SW 1271 (cell line): ENCODE results near the gene VARS1.
A peak's percentile ranks its signal among the peaks of the same experiment; 100 is the strongest.

Experiments used
- DNase-seq, 2 experiments: peaks; one replicate each; lab custom pipeline; 2025; lab: John Stamatoyannopoulos, UW

The VARS1 gene

GRCh38 chr6:31771992-31772358 lies 23.6 kb downstream of the VARS1 start:
- no peak for DNase-seq

DNA sequence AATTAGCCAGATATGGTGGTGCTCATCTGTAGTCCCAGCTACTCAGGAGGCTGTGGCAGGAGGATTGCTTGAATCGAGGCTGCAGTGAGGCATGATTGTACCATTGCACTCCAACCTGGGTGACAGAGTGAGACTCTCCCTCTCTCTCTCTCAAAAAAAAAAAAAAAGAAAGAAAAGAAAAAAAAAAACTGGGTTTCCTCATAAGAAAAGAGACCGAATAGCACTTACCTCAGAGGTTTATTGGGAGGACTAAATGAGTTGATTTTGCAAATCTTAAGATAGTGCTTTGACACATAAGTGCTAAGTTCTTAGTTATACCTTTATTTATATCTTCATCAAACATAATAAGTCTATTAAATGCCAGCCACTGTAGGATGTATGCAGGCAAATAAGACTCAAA lies 24.7 kb downstream of the VARS1 start:
- no peak for DNase-seq

GRCh38 chr6:31769684-31770371 lies 25.7 kb downstream of the VARS1 start:
- peak in 1 of 2 experiments; percentile 34 for DNase-seq

DNA sequence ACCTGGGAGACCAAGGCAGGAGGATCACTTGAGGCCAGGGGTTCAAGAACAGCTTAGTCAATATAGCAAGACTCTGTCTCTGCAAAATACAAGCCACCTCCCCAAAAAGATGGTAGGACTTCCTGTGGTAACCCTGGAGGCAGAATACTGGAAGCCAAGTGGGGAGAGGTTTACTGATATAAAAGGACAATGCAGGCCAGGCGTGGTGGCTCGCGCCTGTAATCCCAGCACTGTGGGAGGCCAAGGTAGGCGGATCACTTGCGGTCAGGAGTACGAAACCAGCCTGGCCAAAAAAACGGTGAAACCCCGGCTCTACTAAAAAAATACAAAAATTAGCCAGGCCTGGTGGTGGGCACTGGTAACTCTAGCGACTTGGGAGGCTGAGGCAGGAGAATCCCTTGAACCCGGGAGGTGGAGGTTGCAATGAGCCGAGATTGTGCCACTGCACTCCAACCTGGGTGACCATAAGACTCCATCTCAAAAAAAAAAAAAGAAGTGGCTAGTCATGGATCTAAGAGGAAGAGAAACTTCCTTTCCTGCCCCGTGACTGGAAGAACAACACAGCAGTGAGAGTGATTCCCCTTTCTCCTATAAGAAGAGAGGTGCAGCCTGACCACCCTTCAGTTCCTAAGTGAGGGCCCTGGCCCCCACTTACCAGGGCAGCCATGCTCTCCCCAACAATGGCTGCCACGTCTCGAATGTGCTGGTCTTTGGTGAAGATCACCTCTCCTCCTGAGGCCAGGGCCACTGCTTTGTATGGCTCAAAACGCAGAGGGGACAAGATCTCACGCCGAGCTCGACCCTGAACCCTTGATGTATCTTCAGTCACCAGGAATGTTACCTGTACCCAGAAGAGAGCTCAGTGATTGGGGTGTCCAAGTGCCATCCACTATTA lies 26.9 kb downstream of the VARS1 start:
- DNase-seq, result no peak

- no peak for DNase-seq
Measured at GRCh38 chr6:31767096-31767645, 28.4 kb downstream of the VARS1 start.

GRCh38 chr6:31765910-31766794 lies 29.4 kb downstream of the VARS1 start:
- no peak for DNase-seq

GRCh38 chr6:31765559-31765909 lies 30.0 kb downstream of the VARS1 start:
- DNase-seq, result no peak

DNA sequence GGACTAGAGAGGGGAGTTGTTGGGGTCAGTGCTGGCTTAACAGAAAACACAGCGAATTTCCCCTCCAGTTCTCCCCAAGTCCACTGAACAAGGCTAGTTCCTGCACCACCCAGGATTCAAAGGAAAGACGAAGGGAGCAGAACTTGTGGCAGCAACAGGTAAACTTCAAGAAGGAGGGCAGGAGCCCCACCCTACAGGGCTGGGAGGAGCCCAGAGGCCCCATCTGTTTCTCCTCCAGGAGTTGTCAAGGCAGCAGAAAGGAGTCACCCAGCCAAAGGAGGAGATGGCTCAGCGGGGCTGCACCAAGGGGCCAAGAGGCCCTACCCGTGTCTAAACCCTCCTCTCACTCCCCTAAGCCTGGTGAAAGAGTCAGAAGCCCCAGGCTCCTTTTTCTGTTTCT lies 31.4 kb downstream of the VARS1 start:
- no peak for DNase-seq

- DNase-seq, result peak; percentile 13 to 37
Measured at GRCh38 chr6:31763619-31763940, 32.0 kb downstream of the VARS1 start.

DNA sequence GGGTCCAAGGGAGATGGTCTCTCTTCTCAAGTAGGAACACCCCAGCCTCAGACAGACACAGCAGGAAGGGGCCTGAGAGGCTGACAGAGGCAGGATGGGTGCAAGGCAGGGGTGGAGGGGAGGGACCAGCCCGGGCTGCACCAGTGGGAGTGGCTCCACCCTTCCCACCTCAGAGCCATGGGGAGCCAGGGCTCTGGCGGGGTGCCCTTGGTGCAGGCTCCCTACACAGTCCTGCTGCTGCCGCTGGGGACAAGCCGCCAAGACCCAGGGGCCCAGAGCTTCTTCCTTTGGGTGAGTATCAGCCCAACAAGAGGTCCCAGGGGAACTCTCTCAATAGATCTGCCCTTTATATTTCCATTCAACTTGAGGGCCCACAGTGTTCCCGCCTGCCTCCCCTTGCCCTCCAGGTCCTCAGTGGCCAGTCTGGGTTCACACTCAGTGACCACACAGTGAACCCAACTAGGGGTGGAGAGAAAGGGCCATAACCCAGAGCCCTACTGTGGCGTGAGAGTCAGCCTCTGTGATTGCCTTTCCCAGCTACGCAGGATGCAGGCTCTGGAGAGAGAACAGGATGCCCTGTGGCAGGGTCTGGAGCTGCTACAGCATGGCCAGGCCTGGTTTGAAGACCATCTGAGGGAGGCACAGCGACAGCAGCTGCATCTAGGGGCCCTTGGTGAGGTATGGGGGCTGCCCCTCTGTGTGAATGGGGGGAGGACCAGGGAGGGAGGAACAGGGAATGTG lies 32.5 kb downstream of the VARS1 start:
- DNase-seq, result no peak

DNA sequence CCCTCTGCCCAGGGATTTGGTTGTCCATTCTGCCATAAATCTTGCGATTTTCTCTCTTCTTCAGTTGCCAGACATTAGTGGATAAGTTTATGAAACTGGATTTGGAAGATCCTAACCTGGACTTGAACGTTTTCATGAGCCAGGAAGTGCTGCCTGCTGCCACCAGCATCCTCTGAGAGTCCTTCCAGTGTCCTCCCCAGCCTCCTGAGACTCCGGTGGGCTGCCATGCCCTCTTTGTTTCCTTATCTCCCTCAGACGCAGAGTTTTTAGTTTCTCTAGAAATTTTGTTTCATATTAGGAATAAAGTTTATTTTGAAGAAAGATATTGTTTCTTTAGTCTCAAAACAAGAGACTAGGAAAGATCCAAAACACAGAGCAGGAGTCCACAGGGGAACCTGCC lies 33.2 kb downstream of the VARS1 start, which contains the start of gene SAPCD1:
Gene SAPCD1 (plus strand): TSS at position 301 of the 400 bp plus-strand sequence. CDS start 399 bp downstream, outside the sequence.
- DNase-seq, result no peak

DNA sequence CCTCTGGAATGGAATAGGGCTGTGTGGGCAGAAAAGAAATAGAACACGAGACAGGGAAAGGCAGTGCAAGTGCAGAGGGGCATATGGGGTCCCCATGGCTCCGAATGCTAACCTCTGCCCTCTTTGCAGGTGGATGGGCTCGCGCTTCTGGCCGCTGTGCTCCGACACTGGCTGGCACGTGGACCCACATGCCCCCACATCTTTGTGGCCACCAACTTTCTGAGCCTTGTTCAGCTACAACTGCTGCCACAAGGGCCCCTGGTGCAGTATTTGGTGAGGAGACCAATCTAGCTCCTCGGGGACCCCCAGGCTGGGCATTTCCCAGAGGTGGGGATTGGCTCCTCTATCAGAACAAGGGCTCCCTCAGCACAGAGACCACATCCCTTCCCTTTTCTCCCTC lies 34.2 kb downstream of the VARS1 start:
- DNase-seq, result no peak

DNA sequence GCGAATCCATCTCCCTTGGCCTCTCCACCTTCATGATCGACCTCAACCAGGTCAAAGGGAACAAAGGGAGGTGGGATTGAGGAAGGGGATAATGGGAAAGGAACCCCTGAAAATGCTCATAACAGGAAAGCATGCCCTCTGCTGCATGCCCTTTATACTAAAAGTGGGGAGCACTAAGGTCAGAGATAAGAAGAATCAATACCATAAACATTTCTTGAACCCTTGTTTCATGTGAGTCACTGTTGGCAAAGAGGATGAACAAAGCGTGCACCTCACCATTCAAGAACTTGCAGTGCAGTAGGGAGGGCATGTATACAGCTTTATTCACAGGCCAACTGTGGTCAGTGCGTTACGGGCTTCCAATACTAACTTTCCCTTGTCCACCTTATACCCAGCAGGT lies 34.8 kb downstream of the VARS1 start:
- DNase-seq, result no peak

GRCh38 chr6:31758281-31758680 lies 37.3 kb downstream of the VARS1 start:
- no peak for DNase-seq

DNA sequence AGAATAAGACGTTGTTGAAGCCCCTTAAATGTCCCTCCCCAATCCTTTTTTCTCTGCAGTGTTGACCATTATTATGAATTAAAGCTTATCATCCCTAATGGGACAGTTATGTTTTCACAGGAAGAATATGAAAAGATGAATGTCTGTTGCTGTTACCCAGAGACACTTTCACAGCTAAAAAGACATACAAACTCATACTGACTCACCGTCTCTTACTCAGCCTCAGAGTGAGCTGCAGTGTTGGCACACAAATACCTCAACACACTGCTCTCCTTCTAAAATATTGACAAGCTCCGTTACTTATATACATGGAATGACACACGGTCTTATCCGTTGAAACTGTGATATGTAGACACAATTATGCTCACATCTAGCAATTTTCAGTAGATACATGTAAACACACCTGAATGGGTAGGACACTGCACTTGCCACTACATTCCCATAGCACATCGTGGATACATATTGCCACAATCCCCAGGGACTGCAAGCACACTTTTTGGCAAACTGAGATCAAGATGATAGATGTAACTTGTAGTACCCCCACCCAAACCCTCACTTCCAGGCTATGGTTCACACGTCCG lies 42.7 kb downstream of the VARS1 start:
- peak in 1 of 2 experiments; percentile 21 for DNase-seq

DNA sequence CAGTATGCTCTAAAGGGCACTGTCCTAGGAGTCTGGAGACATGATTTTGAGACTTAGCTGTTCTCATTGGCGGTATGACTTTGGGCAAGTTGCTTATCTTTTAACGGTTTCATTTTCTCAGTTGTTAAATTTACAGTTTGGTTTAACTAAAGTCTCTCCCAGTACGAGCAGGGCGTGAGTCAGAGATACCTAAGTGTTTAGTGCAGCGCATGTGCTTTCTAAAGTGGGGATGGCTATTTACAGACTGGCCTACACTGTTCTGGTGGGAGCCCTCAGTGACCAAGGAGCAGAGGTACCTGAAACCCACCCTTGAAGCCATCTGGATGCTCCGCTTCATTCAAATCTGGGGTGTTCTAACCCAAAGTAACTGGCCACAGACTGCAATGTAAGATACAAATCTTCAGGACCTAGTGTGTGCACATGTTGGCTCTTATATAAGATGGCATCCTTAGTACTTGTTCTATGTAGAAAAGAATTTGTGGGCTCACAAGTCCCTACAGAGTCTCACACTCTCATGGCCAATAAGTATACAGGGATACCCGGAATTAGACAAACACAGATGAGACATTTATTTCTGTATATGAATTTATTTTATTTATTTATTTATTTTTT lies 45.0 kb downstream of the VARS1 start:
- no peak for DNase-seq

DNA sequence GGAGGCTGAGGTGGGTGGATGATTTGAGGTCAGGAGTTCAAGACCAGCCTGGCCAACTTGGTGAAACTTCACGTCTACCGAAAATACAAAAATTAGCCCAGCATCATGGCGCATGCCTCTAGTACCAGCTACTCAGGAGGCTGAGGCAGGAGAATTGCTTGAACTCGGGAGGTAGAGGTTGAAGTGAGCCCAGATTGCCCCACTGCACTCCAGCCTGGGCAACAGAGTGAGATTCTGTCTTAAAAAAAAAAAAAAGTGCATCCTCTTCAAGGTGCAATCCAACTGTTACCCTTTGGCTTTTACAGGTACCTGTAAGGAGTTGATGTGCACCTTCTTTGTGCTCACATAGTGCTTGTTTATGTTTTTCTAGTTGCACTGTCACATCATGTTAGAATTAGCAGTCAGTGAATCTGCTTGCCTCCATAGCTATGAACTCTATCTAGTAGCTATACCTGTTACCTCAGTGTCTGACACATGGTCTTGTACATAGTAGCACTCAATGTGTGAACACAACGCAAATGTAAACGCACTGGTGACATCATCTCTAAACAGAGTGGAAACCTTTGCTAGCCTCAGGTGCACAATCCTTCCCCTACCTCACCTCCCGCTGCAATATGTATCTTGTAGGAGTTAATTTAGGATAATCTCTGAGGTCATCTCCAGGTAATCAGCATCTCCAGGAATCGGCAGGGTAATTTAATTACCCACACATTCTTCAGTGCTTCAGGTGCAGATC lies 46.1 kb downstream of the VARS1 start:
- no peak for DNase-seq
